Osteoblast (primary cell): Measurements from ENCODE around the gene GRB14. TPM values are rescaled to one million over a fixed set of nuclear protein-coding genes. Genes with fewer than 3 reads are reported as not detected.
A peak's percentile ranks its signal among the peaks of the same experiment; 100 is the strongest.

Experiments used
- DNase-seq: peaks from one replicate; pipeline ENCODE4 v3.0.0; 2011; ENCODE audit warnings: low spot score, mixed read lengths; ENCODE audit not compliant: insufficient read length; ENCODE audit errors: missing footprints
- H2AFZ ChIP-seq: 2 replicates; pipeline ENCODE4 v1.6.0; 2011; ENCODE audit warnings: mild to moderate bottlenecking, low read length
- H3K27ac ChIP-seq: 2 replicates; pipeline ENCODE4 v1.5.1; 2011; ENCODE audit warnings: mild to moderate bottlenecking, low read depth, low read length, moderate library complexity
- H3K27me3 ChIP-seq: 2 replicates; pipeline ENCODE4 v1.6.0; 2012; ENCODE audit warnings: mild to moderate bottlenecking, control low read depth, inconsistent platforms, low read length, moderate library complexity; ENCODE audit not compliant: insufficient read depth
- H3K36me3 ChIP-seq: 2 replicates; pipeline ENCODE4 v1.5.1; 2011; ENCODE audit warnings: mild to moderate bottlenecking, low read length, control low read depth, moderate library complexity; ENCODE audit not compliant: insufficient read depth
- H3K4me1 ChIP-seq: 2 replicates; pipeline ENCODE4 v1.5.1; 2011; ENCODE audit warnings: mild to moderate bottlenecking, low read length, control low read depth, moderate library complexity; ENCODE audit not compliant: insufficient read depth
- H3K4me2 ChIP-seq: 2 replicates; pipeline ENCODE4 v1.6.0; 2011; ENCODE audit warnings: mild to moderate bottlenecking, low read length; ENCODE audit not compliant: insufficient read depth
- H3K4me3 ChIP-seq: fragments of 200-600 bp; sonication (generic); 3 replicates; pipeline ENCODE4 v1.5.1; 2012; ENCODE audit warnings: mild to moderate bottlenecking, low read length, inconsistent platforms; ENCODE audit not compliant: insufficient read depth
- H3K79me2 ChIP-seq: 2 replicates; pipeline ENCODE4 v1.6.0; 2012; ENCODE audit warnings: mild to moderate bottlenecking, low read length, control low read depth, inconsistent platforms; ENCODE audit not compliant: insufficient read depth
- H3K9me3 ChIP-seq: 2 replicates; pipeline ENCODE4 v1.5.1; 2011; ENCODE audit warnings: low read depth, low read length, control low read depth
- H4K20me1 ChIP-seq: 2 replicates; pipeline ENCODE4 v1.6.0; 2012; ENCODE audit warnings: mild to moderate bottlenecking, low read length, control low read depth; ENCODE audit not compliant: insufficient read depth
- CTCF ChIP-seq: IDR thresholded peaks from 2 replicates; pipeline ENCODE4 v1.5.1; 2011; ENCODE audit warnings: mild to moderate bottlenecking, low read depth, low read length, moderate library complexity; ENCODE audit errors: extremely low read depth
- total RNA-seq: library from RNA; depleted of rRNA; stranded (reverse); fragments of >200 nt; gene quantifications from 2 replicates; pipeline ENCODE4 v1.2.3, GENCODE V29; 2012

Gene GRB14
- total RNA-seq, 1 donor: 0.72 TPM

GRCh38 chr2:164617466-164617865 lies 3.8 kb downstream of the GRB14 start:
- Histone ChIP-seq H3K4me1 (no peaks in the 10 kb centered on the region), H3K36me3 (no peaks in the 10 kb centered on the region), H2AFZ (no peak overlapping the region), H3K4me2 (no peak overlapping the region), H3K79me2 (no peaks in the 10 kb centered on the region), H3K27me3 (no peaks in the 10 kb centered on the region), H4K20me1 (no peaks in the 10 kb centered on the region), H3K9me3 (no peaks in the 10 kb centered on the region), H3K4me3 (no peak overlapping the region), H3K27ac (no peak overlapping the region)
- TF ChIP-seq CTCF: no peak
- peak; percentile 95 for DNase-seq

- Histone ChIP-seq H4K20me1 (no peaks in the 10 kb centered on the region), H3K36me3 (no peaks in the 10 kb centered on the region), H3K79me2 (no peaks in the 10 kb centered on the region), H2AFZ (no peak overlapping the region), H3K4me1 (no peaks in the 10 kb centered on the region), H3K27me3 (no peaks in the 10 kb centered on the region), H3K27ac (no peak overlapping the region), H3K4me2 (no peak overlapping the region), H3K4me3 (no peak overlapping the region), H3K9me3 (no peaks in the 10 kb centered on the region)
- DNase-seq: no peak
- TF ChIP-seq CTCF: no peak
Observed at GRCh38 chr2:164613321-164613982, 7.8 kb downstream of the GRB14 start.

- no peaks in the 10 kb centered on the region for H3K27me3 ChIP-seq
- no peaks in the 10 kb centered on the region for H4K20me1 ChIP-seq
- no peak overlapping the region for H3K27ac ChIP-seq
- H3K79me2 ChIP-seq: no peaks in the 10 kb centered on the region
- H3K4me1 ChIP-seq: peaks cover 3% of the 10 kb centered on the region
- no peak overlapping the region for H3K4me2 ChIP-seq
- no peak overlapping the region for H3K4me3 ChIP-seq
- no peaks in the 10 kb centered on the region for H3K36me3 ChIP-seq
- no peak overlapping the region for H2AFZ ChIP-seq
- no peak for DNase-seq
- H3K9me3 ChIP-seq: no peaks in the 10 kb centered on the region
- TF ChIP-seq CTCF: no peak
Observed at GRCh38 chr2:164609790-164610189, 11.5 kb downstream of the GRB14 start.

GRCh38 chr2:164606557-164606956 lies 14.7 kb downstream of the GRB14 start:
- no peaks in the 10 kb centered on the region for H3K27me3 ChIP-seq
- H2AFZ ChIP-seq: peak overlapping the region; percentile 13
- no peaks in the 10 kb centered on the region for H3K79me2 ChIP-seq
- H3K4me2 ChIP-seq: peak overlapping the region; percentile 56
- peaks cover 3% of the 10 kb centered on the region for H3K4me1 ChIP-seq
- H4K20me1 ChIP-seq: no peaks in the 10 kb centered on the region
- TF ChIP-seq CTCF: no peak
- peak; percentile 8 for DNase-seq
- H3K4me3 ChIP-seq: no peak overlapping the region
- H3K36me3 ChIP-seq: no peaks in the 10 kb centered on the region
- H3K9me3 ChIP-seq: no peaks in the 10 kb centered on the region
- H3K27ac ChIP-seq: peak overlapping the region; percentile 47
